Caco-2 (cell line): ENCODE results near the gene CCNL2. TPM values are rescaled to one million over a fixed set of nuclear protein-coding genes. Genes with fewer than 3 reads are reported as not detected.

Experiments used
- BruUV-seq: library from RNA; stranded (reverse); fragments of 400-500 nt; replicated peaks from 2 replicates; lab custom pipeline; 2021; lab: Mats Ljungman, UMichigan
- CTCF ChIA-PET: fragments of 300-600 bp; sonication (Branson Sonifier 250); formaldehyde crosslinking; loops from one replicate; lab custom pipeline; 2022; ENCODE audit warnings: antibody characterized with exemption; lab: Charles Lee
- POLR2A ChIA-PET: fragments of 300-600 bp; sonication (Branson Sonifier 250); formaldehyde crosslinking; loops from one replicate; lab custom pipeline; 2022; ENCODE audit warnings: antibody characterized with exemption; lab: Charles Lee
- DNase-seq, 2 experiments: peaks; one replicate each; pipeline versions ENCODE4 v3.0.0 to v3.0.0-alpha.2; 2020 to 2022
- H3K27me3 ChIP-seq: replicated peaks from 2 replicates; pipeline ENCODE4 v1.6.0; 2011; ENCODE audit warnings: low read length; ENCODE audit not compliant: control insufficient read depth, insufficient read depth
- H3K36me3 ChIP-seq: 2 replicates; pipeline ENCODE4 v1.5.1; 2011; ENCODE audit warnings: low read length; ENCODE audit not compliant: control insufficient read depth, insufficient read depth
- H3K4me1 ChIP-seq: fragments of 250-450 bp; sonication (Bioruptor Pico); 2 replicates; pipeline ENCODE4 v1.5.1; 2020; ENCODE audit warnings: mild to moderate bottlenecking
- H3K4me3 ChIP-seq: 2 replicates; pipeline ENCODE4 v1.5.1; 2011; ENCODE audit warnings: low read depth, mild to moderate bottlenecking, control low read depth, low read length
- H3K9me3 ChIP-seq: fragments of 250-450 bp; sonication (Bioruptor Pico); 2 replicates; pipeline ENCODE4 v1.5.1; 2020; ENCODE audit warnings: mild to moderate bottlenecking, moderate library complexity
- H3K27ac Mint-ChIP-seq: one replicate; pipeline ENCODE4 v1.8.0; 2022; ENCODE audit warnings: mixed read lengths; ENCODE audit not compliant: unreplicated experiment
- H3K27me3 Mint-ChIP-seq: one replicate; pipeline ENCODE4 v1.8.0; 2022; ENCODE audit warnings: mixed read lengths; ENCODE audit not compliant: insufficient read depth, unreplicated experiment
- H3K36me3 Mint-ChIP-seq: one replicate; pipeline ENCODE4 v1.8.0; 2022; ENCODE audit warnings: mild to moderate bottlenecking, mixed read lengths; ENCODE audit not compliant: insufficient read depth, unreplicated experiment
- H3K4me1 Mint-ChIP-seq: one replicate; pipeline ENCODE4 v1.8.0; 2022; ENCODE audit warnings: low read depth, mixed read lengths; ENCODE audit not compliant: unreplicated experiment
- H3K4me3 Mint-ChIP-seq: one replicate; pipeline ENCODE4 v1.8.0; 2022; ENCODE audit warnings: mild to moderate bottlenecking, moderate library complexity, mixed read lengths; ENCODE audit not compliant: unreplicated experiment
- H3K9me3 Mint-ChIP-seq: one replicate; pipeline ENCODE4 v1.8.0; 2022; ENCODE audit warnings: mixed read lengths; ENCODE audit not compliant: unreplicated experiment
- intact Hi-C: fragments of 100-400 bp; cut with micrococcal nuclease; formaldehyde crosslinking; loops from one replicate; pipeline ENCODE4 v1.10.0; 2022; ENCODE audit not compliant: unreplicated experiment
- total RNA-seq: library from RNA; stranded (reverse); gene quantifications from 2 replicates; pipeline ENCODE4 v1.2.3, GENCODE V29; 2022
- TF ChIP-seq, protein P1 (sequence below), 2 experiments: fragments of 200-600 bp in 1 of 2; IDR thresholded peaks; 1 replicate in 1 of 2; 2 replicates in 1 of 2; pipeline versions ENCODE4 v1.5.1 to v1.8.0; 2011 to 2022; ENCODE audit warnings: antibody characterized with exemption in 1 of 2, control low read depth in 1 of 2, inconsistent platforms in 1 of 2, low read depth in 1 of 2, low read length in 1 of 2, mild to moderate bottlenecking in 1 of 2, moderate library complexity in 1 of 2; ENCODE audit not compliant: insufficient read depth in 1 of 2, severe bottlenecking in 1 of 2, unreplicated experiment in 1 of 2

Gene CCNL2
- total RNA-seq, 1 experiment from 2014 or later = 147 TPM

DNA sequence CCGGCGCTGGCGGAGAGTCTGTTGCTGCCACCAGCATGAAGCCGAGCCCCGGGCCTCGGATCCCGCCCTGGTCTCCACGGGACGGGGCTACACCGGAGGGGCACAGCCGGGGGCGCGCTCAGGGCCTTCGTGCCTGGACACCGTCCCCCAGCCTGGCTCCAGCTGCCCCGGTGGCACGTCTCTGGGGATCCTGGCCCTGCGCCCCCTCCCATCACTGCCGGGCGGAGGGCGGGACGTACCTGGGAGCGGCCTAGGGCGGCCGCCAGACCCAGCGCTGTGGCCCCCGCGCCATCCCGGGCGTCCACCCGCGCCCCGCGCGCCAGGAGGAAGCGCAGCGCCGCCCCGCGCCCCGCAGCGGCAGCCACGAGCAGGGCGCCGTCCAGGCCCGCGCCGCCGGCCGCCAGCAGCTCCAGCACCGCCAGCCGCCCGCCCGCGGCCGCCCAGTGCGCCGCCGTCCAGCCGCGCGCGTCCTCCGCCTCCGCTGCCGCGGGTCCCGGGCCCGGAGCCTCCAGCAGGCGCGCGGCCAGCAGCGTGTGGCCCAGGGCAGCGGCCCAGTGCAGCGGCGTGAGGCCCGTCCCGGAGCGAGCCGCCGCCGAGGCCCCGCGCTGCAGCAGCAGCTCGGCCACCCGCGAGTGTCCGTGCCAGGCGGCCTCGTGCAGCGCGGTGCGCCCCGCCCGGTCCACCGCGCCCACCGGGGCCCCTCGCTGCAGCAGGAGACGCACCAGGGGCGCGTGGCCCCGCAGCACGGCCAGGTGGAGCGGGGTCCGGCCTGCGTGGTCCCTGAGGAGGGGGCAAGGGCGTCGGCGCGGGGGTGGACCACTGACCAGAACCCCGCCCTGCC, 20.9 kb upstream of the CCNL2 start:
- no peak for DNase-seq

DNA sequence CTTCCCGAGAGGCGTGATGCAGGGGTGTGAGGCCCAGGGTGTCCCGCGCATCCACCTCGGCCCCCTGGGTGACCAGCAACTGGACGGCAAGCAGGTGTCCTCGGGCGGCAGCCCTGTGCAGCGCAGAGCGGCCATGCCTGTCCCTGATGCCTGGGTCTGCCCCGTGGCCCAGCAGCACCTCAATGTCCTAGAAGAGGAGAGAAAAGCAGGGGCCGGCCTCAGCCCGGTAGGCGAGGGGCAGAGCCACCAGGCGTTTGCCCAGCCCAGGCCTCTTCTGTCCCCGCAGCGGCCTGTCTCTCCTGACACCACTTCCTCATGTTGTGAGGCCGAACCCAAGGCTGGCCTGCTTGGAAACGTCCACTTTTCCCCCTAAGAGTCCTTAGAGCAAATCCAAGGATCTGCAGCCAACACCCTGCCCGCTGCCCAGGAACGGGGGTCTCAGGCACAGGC, 20.3 kb upstream of the CCNL2 start:
- CTCF ChIA-PET = no interaction called here

More for the DNA sequence above, 20.9 kb upstream of the CCNL2 start:
- H3K27me3 ChIP-seq = no peaks in the 10 kb centered on the region
- no TSS peak for BruUV-seq
- peaks cover 25% of the 10 kb centered on the region for H3K4me1 ChIP-seq
- CTCF ChIA-PET = interaction anchor here (0.5 kb wide), 1 partner anchor 86 kb away, joined by 3 read pairs; no protein-coding TSS in a partner anchor
- TF ChIP-seq, protein P1, sequence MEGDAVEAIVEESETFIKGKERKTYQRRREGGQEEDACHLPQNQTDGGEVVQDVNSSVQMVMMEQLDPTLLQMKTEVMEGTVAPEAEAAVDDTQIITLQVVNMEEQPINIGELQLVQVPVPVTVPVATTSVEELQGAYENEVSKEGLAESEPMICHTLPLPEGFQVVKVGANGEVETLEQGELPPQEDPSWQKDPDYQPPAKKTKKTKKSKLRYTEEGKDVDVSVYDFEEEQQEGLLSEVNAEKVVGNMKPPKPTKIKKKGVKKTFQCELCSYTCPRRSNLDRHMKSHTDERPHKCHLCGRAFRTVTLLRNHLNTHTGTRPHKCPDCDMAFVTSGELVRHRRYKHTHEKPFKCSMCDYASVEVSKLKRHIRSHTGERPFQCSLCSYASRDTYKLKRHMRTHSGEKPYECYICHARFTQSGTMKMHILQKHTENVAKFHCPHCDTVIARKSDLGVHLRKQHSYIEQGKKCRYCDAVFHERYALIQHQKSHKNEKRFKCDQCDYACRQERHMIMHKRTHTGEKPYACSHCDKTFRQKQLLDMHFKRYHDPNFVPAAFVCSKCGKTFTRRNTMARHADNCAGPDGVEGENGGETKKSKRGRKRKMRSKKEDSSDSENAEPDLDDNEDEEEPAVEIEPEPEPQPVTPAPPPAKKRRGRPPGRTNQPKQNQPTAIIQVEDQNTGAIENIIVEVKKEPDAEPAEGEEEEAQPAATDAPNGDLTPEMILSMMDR (IDR thresholded peaks at IDR 0.05; ENCODE audit: insufficient read depth in 1 of 2, low read depth in 1 of 2, low read length in 1 of 2, severe bottlenecking in 1 of 2, unreplicated experiment in 1 of 2) = no peak
- H3K4me3 Mint-ChIP-seq = no peak overlapping the region
- H3K9me3 ChIP-seq = no peaks in the 10 kb centered on the region
- H3K36me3 ChIP-seq = no peaks in the 10 kb centered on the region
- POLR2A ChIA-PET = no interaction called here
- H3K9me3 Mint-ChIP-seq = no peaks in the 10 kb centered on the region
- no peaks in the 10 kb centered on the region for H3K27me3 Mint-ChIP-seq
- no peaks in the 10 kb centered on the region for H3K36me3 Mint-ChIP-seq
- intact Hi-C loops = no loop called here
- no peaks in the 10 kb centered on the region for H3K4me1 Mint-ChIP-seq
- H3K27ac Mint-ChIP-seq = no peak overlapping the region
- no peak overlapping the region for H3K4me3 ChIP-seq

More for the DNA sequence above, 20.3 kb upstream of the CCNL2 start:
- H3K4me3 ChIP-seq = no peak overlapping the region
- H3K4me3 Mint-ChIP-seq = no peak overlapping the region
- no TSS peak for BruUV-seq
- H3K9me3 Mint-ChIP-seq = no peaks in the 10 kb centered on the region
- DNase-seq = no peak
- intact Hi-C loops = no loop called here
- H3K27me3 Mint-ChIP-seq = no peaks in the 10 kb centered on the region
- H3K4me1 Mint-ChIP-seq = no peaks in the 10 kb centered on the region
- no peaks in the 10 kb centered on the region for H3K36me3 ChIP-seq
- TF ChIP-seq, protein P1 (IDR thresholded peaks at IDR 0.05; ENCODE audit: insufficient read depth in 1 of 2, low read depth in 1 of 2, low read length in 1 of 2, severe bottlenecking in 1 of 2, unreplicated experiment in 1 of 2) = no peak
- no peaks in the 10 kb centered on the region for H3K9me3 ChIP-seq
- H3K36me3 Mint-ChIP-seq = no peaks in the 10 kb centered on the region
- POLR2A ChIA-PET = no interaction called here
- no peak overlapping the region for H3K27ac Mint-ChIP-seq
- peaks cover 25% of the 10 kb centered on the region for H3K4me1 ChIP-seq
- H3K27me3 ChIP-seq = no peaks in the 10 kb centered on the region
